Gastrocnemius medialis (tissue), 4 donors: ENCODE results near the gene PRSS8.

Experiments used
- POLR2A ChIP-seq, 2 donors: fragments of 450-650 bp; IDR thresholded peaks; one replicate each; pipeline ENCODE4 v1.6.1; 2017; ENCODE audit warnings: antibody characterized with exemption in 2 of 2, mild to moderate bottlenecking in 2 of 2, moderate library complexity in 2 of 2
- TF ChIP-seq, protein P1 (sequence below), 5 experiments: fragments of 450-650 bp in 3 of 5; fragments of 200-600 bp in 2 of 5; sonication (generic) in 2 of 5; IDR thresholded peaks in 4 of 5; conservative IDR thresholded peaks in 1 of 5; 1 replicate in 4 of 5; 2 replicates in 1 of 5; pipeline ENCODE4 v1.5.1; 2016 to 2019; ENCODE audit warnings: antibody characterized with exemption in 5 of 5, mild to moderate bottlenecking in 3 of 5, moderate library complexity in 3 of 5

DNA sequence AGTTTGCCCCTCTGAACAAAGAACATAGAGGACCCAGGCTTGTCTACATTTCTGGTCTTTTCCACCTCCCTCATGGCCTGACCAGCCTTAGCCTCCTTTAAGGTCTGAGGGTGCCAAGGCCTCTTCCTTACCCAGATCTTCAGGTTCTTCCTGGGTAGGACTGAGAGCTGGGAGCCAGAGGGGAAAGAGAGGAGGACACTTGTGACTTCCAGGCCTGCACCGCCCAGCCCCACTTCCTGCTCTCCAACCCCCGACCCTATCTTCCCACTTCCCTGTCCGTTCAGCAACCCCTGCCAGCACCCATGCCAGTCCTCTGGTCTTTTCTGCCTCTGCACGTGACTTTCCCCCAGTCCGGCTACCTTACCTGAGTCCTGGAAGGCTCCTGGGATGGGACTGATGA lies 13.8 kb upstream of the PRSS8 start:
- TF ChIP-seq POLR2A (IDR thresholded peaks at IDR 0.05) = no peak
- TF ChIP-seq, protein P1, sequence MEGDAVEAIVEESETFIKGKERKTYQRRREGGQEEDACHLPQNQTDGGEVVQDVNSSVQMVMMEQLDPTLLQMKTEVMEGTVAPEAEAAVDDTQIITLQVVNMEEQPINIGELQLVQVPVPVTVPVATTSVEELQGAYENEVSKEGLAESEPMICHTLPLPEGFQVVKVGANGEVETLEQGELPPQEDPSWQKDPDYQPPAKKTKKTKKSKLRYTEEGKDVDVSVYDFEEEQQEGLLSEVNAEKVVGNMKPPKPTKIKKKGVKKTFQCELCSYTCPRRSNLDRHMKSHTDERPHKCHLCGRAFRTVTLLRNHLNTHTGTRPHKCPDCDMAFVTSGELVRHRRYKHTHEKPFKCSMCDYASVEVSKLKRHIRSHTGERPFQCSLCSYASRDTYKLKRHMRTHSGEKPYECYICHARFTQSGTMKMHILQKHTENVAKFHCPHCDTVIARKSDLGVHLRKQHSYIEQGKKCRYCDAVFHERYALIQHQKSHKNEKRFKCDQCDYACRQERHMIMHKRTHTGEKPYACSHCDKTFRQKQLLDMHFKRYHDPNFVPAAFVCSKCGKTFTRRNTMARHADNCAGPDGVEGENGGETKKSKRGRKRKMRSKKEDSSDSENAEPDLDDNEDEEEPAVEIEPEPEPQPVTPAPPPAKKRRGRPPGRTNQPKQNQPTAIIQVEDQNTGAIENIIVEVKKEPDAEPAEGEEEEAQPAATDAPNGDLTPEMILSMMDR (IDR thresholded peaks at IDR 0.05 in 4 of 5, conservative IDR thresholded peaks at IDR 0.05 in 1 of 5) = no peak
